ENCODE measurements around the gene SCN1A.

GRCh38 chr2:166156985-166157490, 29.2 kb upstream of the SCN1A start:
- TF ChIP-seq CTCF (IDR thresholded peaks at IDR 0.05 in 4 of 5, conservative IDR thresholded peaks at IDR 0.05 in 1 of 5) (no peak), POLR2A (IDR thresholded peaks at IDR 0.05) (no peak)

Data from gastrocnemius medialis (tissue), 4 donors.